K562 (cell line): ENCODE results near the gene HRG. TPM values are rescaled to one million over a fixed set of nuclear protein-coding genes. Genes with fewer than 3 reads are reported as not detected.

Experiments used
- AFF1 ChIP-seq, 2 experiments: fragments of 450-650 bp; IDR thresholded peaks; 2 replicates each; pipeline ENCODE4 v1.6.1; 2018; ENCODE audit warnings: mild to moderate bottlenecking in 2 of 2, low read depth in 1 of 2; ENCODE audit not compliant: partially characterized antibody in 2 of 2
- CBFA2T2 ChIP-seq: fragments of 450-650 bp; conservative IDR thresholded peaks from 2 replicates; pipeline ENCODE4 v1.6.1; 2017; ENCODE audit warnings: mild to moderate bottlenecking
- CLOCK ChIP-seq: fragments of 250-450 bp; sonication (Bioruptor Pico); IDR thresholded peaks from 2 replicates; pipeline ENCODE4 v1.4.0; 2020; ENCODE audit warnings: mild to moderate bottlenecking, moderate library complexity, borderline replicate concordance
- GATAD2A ChIP-seq: fragments of 450-650 bp; IDR thresholded peaks from 2 replicates; pipeline ENCODE4 v1.6.1; 2017
- GATAD2B ChIP-seq: fragments of 450-650 bp; IDR thresholded peaks from 2 replicates; pipeline ENCODE4 v1.6.1; 2017; ENCODE audit warnings: mild to moderate bottlenecking, borderline replicate concordance
- HNRNPH1 ChIP-seq: fragments of 200-400 bp; formaldehyde crosslinking; optimal IDR thresholded peaks from 2 replicates; pipeline ENCODE3; 2017; ENCODE audit warnings: low read depth, mild to moderate bottlenecking, low read length, moderate library complexity
- MCM7 ChIP-seq, 2 experiments: fragments of 450-650 bp; IDR thresholded peaks; 2 replicates each; pipeline ENCODE4 v1.6.1; 2016 to 2018
- NONO ChIP-seq, 2 experiments: fragments of 200-400 bp in 1 of 2; fragments of 450-650 bp in 1 of 2; formaldehyde crosslinking in 1 of 2; IDR thresholded peaks; 2 replicates each; pipeline ENCODE4 v1.6.1; 2017; ENCODE audit warnings: low read depth in 2 of 2, mild to moderate bottlenecking in 2 of 2, moderate library complexity in 2 of 2, low read length in 1 of 2
- OTX1 ChIP-seq: fragments of 450-650 bp; formaldehyde crosslinking; IDR thresholded peaks from 2 replicates; pipeline ENCODE4 v1.4.0; 2022; ENCODE audit warnings: mild to moderate bottlenecking
- PHF8 ChIP-seq: fragments of 200-600 bp; sonication (generic); IDR thresholded peaks from 2 replicates; pipeline ENCODE4 v1.6.1; 2012; ENCODE audit warnings: mixed run types, mild to moderate bottlenecking, inconsistent platforms, low read length, moderate library complexity, borderline replicate concordance
- RAD51 ChIP-seq: fragments of 450-650 bp; IDR thresholded peaks from 2 replicates; pipeline ENCODE4 v1.7.1; 2016; ENCODE audit warnings: low read depth, mild to moderate bottlenecking, borderline replicate concordance
- TAF1 ChIP-seq: IDR thresholded peaks from 2 replicates; pipeline ENCODE4 v1.6.1; 2011; ENCODE audit warnings: mild to moderate bottlenecking, low read length, moderate library complexity; ENCODE audit not compliant: insufficient read depth, control insufficient read depth, severe bottlenecking; ENCODE audit errors: extremely low read depth
- XRCC5 ChIP-seq: fragments of 200-400 bp; formaldehyde crosslinking; IDR thresholded peaks from 2 replicates; pipeline ENCODE4 v1.6.1; 2017; ENCODE audit warnings: low read depth, mild to moderate bottlenecking, low read length
- ZKSCAN8 ChIP-seq: fragments of 200-800 bp; sonication (Bioruptor generic); IDR thresholded peaks from 2 replicates; pipeline ENCODE4 v1.6.1; 2016; ENCODE audit warnings: missing genetic modification characterization, missing compliant biosample characterization
- polyA plus RNA-seq, 8 experiments: library from polyadenylated mRNA; depleted of rRNA in 4 of 8; stranded (reverse) in 5 of 8; unstranded in 3 of 8; fragments of >200 nt; fragmentation: Nextera tagmentation in 2 of 8; fragmentation: Illumina TruSeq in 1 of 8; extraction: Ambion mirVana in 2 of 8; extraction: Trizol in 1 of 8; gene quantifications; 2 replicates each; pipeline versions ENCODE4 v1.2.1 to v1.2.3, GENCODE V29; 2011 to 2014; ENCODE audit warnings: inconsistent platforms in 1 of 8, missing spikeins in 1 of 8
- total RNA-seq, 7 experiments: library from RNA; depleted of rRNA in 6 of 7; stranded (reverse); fragments of >200 nt in 6 of 7; fragmentation: Illumina TruSeq in 2 of 7; extraction: Trizol in 2 of 7; gene quantifications; 2 replicates each; pipeline versions ENCODE4 v1.2.1 to v1.2.3, GENCODE V29; 2011 to 2021; ENCODE audit warnings: low replicate concordance in 1 of 7
- TF ChIP-seq, protein P1 (sequence below): fragments of 250-450 bp; sonication (Bioruptor Pico); IDR thresholded peaks from 2 replicates; pipeline ENCODE4 v1.5.0; 2022; ENCODE audit warnings: mild to moderate bottlenecking
- TF ChIP-seq, protein P2 (sequence below), 2 experiments: IDR thresholded peaks; 2 replicates each; pipeline ENCODE4 v1.6.1; 2012; ENCODE audit warnings: improper control_type of control experiment in 2 of 2, low read depth in 2 of 2, low read length in 2 of 2, borderline replicate concordance in 1 of 2

The HRG gene
- total and polyA plus RNA-seq, 9 of the 15 experiments (the other 6 are each of a cell fraction or from before 2014, with no cell fraction given) = not detected

DNA sequence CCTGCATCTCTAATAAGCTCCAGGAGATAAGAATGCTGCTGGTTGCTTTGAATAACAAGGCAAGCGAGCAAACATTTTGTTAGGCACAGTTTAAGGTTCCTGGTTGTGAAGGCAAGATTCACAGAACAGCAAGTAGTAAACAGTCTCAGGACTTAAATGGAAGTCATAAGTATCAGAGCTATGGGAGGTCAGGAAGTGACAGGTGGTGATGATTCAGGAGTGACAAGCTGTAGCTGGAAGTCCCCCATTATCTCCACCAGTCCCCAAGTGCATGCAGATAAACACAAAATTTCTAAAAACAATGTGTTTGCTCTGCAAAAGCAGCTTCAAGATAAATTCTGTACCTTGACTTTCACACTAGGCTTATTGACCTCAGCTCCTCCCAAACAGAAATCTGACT is 22.3 kb upstream of the HRG start (continued):
- TF ChIP-seq AFF1 (IDR thresholded peaks at IDR 0.05; ENCODE audit: low read depth in 1 of 2, partially characterized antibody in 2 of 2) (no peak), ZKSCAN8 (CRISPR knock-in tag) (no peak), XRCC5 (no peak), NONO (IDR thresholded peaks at IDR 0.05; ENCODE audit: low read depth in 2 of 2, low read length in 1 of 2) (no peak), OTX1 (no peak), PHF8 (no peak), TAF1 (no peak), MCM7 (IDR thresholded peaks at IDR 0.05) (no peak), HNRNPH1 (no peak), GATAD2B (no peak), CBFA2T2 (peak; percentile 73), CLOCK (CRISPR knock-in tag) (no peak), RAD51 (no peak), GATAD2A (no peak)
- TF ChIP-seq, protein P1, sequence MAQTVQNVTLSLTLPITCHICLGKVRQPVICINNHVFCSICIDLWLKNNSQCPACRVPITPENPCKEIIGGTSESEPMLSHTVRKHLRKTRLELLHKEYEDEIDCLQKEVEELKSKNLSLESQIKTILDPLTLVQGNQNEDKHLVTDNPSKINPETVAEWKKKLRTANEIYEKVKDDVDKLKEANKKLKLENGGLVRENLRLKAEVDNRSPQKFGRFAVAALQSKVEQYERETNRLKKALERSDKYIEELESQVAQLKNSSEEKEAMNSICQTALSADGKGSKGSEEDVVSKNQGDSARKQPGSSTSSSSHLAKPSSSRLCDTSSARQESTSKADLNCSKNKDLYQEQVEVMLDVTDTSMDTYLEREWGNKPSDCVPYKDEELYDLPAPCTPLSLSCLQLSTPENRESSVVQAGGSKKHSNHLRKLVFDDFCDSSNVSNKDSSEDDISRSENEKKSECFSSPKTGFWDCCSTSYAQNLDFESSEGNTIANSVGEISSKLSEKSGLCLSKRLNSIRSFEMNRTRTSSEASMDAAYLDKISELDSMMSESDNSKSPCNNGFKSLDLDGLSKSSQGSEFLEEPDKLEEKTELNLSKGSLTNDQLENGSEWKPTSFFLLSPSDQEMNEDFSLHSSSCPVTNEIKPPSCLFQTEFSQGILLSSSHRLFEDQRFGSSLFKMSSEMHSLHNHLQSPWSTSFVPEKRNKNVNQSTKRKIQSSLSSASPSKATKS = no peak
- TF ChIP-seq, protein P2, sequence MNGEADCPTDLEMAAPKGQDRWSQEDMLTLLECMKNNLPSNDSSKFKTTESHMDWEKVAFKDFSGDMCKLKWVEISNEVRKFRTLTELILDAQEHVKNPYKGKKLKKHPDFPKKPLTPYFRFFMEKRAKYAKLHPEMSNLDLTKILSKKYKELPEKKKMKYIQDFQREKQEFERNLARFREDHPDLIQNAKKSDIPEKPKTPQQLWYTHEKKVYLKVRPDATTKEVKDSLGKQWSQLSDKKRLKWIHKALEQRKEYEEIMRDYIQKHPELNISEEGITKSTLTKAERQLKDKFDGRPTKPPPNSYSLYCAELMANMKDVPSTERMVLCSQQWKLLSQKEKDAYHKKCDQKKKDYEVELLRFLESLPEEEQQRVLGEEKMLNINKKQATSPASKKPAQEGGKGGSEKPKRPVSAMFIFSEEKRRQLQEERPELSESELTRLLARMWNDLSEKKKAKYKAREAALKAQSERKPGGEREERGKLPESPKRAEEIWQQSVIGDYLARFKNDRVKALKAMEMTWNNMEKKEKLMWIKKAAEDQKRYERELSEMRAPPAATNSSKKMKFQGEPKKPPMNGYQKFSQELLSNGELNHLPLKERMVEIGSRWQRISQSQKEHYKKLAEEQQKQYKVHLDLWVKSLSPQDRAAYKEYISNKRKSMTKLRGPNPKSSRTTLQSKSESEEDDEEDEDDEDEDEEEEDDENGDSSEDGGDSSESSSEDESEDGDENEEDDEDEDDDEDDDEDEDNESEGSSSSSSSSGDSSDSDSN (IDR thresholded peaks at IDR 0.05; ENCODE audit: borderline replicate concordance in 1 of 2, low read depth in 2 of 2, low read length in 2 of 2) = no peak
